Omental fat pad (tissue), 4 donors: ENCODE data around the gene MYH8. TPM values are rescaled to one million over a fixed set of nuclear protein-coding genes. Genes with fewer than 3 reads are reported as not detected.

ENCODE experiments used
- ATAC-seq: fragments of 150-250 bp; one replicate; pipeline ENCODE4 v1.9.1; 2016; ENCODE audit warnings: mild to moderate bottlenecking, moderate library complexity; ENCODE audit not compliant: low FRiP score
- DNase-seq: peaks from one replicate; pipeline ENCODE4 v3.0.0-alpha.2; 2019; ENCODE audit warnings: low spot score
- CTCF ChIP-seq, 3 donors: fragments of 450-650 bp; IDR thresholded peaks; one replicate each; pipeline ENCODE4 v1.5.1; 2016 to 2017; ENCODE audit warnings: antibody characterized with exemption in 3 of 3, mild to moderate bottlenecking in 3 of 3, moderate library complexity in 2 of 3
- total RNA-seq, 4 donors: library from RNA; depleted of rRNA; stranded (reverse); fragments of >200 nt; gene quantifications; one replicate each; pipeline ENCODE4 v1.1.0, GENCODE V29; 2016

The MYH8 gene
- total RNA-seq, 4 donors from 2014 or later, result not detected

DNA sequence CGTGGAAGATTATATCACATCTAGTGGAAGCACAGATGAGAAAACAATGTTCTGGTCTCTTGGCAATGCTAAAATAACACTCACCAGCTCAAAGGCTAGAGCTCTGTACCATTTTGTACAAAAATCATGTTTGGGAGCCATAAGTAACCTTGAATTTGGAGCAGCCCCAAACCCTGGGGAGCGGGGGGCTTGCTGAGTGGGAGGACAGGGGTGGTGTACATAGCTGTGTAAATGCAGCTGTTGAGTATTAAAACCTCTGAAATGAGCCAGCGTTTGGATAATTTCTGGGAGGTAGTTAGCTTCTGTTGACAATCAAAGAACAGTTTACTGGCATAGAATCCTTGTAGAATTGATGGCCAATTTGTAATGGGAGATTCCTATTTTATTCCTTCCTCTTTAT is 4.3 kb downstream of the MYH8 start:
- DNase-seq (no peak), ATAC-seq (no peak)
- TF ChIP-seq CTCF (IDR thresholded peaks at IDR 0.05), result no peak

- no peak for TF ChIP-seq CTCF (IDR thresholded peaks at IDR 0.05)
- DNase-seq (no peak), ATAC-seq (no peak)
Observed at GRCh38 chr17:10415161-10415560, 6.6 kb downstream of the MYH8 start.

DNA sequence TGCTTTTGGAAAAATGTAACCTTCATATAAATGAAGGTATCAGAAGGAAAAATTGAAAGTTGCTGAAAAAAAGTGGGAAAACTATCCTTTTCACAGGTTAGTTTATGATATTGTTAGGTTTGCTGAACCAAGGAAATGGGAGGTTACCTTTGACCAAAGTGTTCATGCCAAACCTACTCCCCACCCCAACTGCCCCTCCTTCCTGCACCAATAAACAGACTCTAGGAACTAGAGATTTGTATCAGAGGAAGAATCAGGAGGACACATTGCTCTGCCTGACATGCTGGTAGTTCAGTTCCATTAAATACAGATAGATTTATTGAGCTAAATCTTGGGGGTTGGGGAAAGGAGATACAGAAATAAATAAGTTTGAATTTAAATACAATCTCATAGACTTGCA is 18.2 kb downstream of the MYH8 start:
- ATAC-seq (no peak), DNase-seq (no peak)
- TF ChIP-seq CTCF (IDR thresholded peaks at IDR 0.05), result no peak

DNA sequence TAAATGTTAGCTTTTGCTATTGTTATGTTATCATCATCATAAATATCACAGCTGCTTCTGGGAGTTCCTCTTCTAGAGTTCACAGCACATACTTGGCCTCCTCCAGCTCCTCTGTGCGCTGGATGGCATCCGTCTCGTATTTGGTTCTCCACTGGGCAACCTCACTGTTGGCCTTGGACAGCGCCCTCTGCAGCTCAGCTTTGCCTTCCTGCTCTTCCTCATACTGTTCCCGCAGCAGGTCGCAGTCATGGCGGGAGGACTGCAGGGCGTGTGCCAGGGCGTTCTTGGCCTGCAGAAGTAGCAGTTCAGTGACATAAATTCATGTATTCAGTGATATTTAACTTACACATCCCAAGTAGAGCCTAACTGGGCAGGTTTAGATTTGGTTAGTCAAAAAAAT is 23.4 kb downstream of the MYH8 start:
- DNase-seq, result no peak
- no peak for TF ChIP-seq CTCF (IDR thresholded peaks at IDR 0.05)
- ATAC-seq, result no peak

DNA sequence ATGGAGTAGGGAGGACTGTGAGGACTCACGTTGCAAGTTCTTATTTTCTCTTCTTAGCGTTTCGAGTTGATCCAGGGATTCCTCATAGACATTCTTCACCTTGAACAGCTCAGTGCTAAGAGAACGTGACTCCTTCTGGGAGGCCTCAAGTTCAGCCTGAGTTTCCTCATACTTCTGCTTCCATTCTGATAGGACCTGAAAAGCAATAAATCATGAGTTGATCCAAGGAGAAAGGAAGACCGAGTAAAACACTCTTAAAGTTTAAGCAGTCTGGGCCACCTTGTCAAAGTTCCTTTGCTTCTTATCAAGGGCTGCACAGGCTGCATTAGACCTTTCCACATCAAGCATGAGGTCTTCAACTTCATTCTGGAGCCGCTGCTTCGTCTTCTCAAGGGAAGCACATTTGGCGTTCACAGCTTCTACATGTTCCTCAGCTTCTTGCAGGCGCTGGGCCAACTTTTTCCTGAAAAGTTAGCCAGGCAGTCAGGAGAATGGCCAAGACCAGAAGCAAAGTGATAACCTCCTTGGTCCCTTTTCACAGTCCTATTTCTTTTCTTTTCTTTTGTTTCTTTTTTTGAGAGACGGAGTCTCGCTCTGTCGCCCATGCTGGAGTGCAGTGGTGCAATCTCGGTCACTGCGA is 25.1 kb downstream of the MYH8 start:
- no peak for TF ChIP-seq CTCF (IDR thresholded peaks at IDR 0.05)
- no peak for DNase-seq
- ATAC-seq, result no peak

- no peak for TF ChIP-seq CTCF (IDR thresholded peaks at IDR 0.05)
- DNase-seq, result no peak
- no peak for ATAC-seq
Observed at GRCh38 chr17:10394201-10394887, 27.4 kb downstream of the MYH8 start.

DNA sequence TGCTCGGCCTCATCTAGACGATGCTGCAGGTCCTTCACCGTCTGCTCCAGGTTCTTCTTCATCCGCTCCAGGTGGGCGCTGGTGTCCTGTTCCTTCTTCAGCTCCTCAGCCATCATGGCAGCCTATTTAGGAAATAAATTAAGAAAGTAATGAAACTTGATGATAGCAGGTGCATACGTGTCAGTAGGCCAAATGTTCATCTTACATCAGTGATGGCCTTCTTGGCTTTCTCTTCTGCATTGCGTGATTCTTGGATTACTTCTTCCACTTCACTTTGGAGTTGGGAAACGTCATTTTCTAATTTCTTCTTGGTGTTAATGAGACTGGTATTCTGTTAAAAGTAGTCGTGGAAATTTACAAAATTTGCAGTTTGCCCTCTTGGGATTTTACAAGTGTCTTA is 28.9 kb downstream of the MYH8 start:
- no peak for TF ChIP-seq CTCF (IDR thresholded peaks at IDR 0.05)
- DNase-seq (no peak), ATAC-seq (no peak)
